Transverse colon (tissue), 3 donors: ENCODE results near the gene BFSP2.

Experiments used
- POLR2A ChIP-seq: fragments of 450-650 bp; IDR thresholded peaks from one replicate; pipeline ENCODE4 v1.6.1; 2016; ENCODE audit warnings: antibody characterized with exemption, mild to moderate bottlenecking, moderate library complexity
- TF ChIP-seq, protein P1 (sequence below), 5 experiments: fragments of 200-600 bp in 3 of 5; fragments of 450-650 bp in 2 of 5; sonication (generic) in 3 of 5; IDR thresholded peaks; 1 replicate in 2 of 5; 2 replicates in 3 of 5; pipeline ENCODE4 v1.5.1; 2016 to 2017; ENCODE audit warnings: antibody characterized with exemption in 5 of 5, inconsistent platforms in 3 of 5, mild to moderate bottlenecking in 2 of 5, moderate library complexity in 1 of 5

DNA sequence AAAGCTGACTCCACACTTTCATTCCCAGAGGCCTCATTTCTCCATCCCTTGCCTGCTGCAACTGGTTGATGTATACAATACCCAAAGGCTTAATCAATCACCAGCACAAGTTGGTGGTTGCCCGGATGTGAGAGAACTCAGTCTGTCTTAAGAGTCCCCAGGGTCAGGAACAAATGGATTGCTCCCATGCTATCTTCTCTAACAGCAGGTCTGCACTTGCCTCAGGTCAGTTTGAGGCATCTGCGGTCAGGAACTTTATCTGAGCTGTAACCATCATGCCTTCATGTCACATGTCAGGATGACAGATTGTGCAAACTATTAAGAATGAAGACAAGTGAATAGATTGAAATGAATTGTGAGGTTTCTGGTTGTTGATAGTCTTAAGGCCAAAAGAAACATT lies 56.1 kb downstream of the BFSP2 start:
- TF ChIP-seq, protein P1, sequence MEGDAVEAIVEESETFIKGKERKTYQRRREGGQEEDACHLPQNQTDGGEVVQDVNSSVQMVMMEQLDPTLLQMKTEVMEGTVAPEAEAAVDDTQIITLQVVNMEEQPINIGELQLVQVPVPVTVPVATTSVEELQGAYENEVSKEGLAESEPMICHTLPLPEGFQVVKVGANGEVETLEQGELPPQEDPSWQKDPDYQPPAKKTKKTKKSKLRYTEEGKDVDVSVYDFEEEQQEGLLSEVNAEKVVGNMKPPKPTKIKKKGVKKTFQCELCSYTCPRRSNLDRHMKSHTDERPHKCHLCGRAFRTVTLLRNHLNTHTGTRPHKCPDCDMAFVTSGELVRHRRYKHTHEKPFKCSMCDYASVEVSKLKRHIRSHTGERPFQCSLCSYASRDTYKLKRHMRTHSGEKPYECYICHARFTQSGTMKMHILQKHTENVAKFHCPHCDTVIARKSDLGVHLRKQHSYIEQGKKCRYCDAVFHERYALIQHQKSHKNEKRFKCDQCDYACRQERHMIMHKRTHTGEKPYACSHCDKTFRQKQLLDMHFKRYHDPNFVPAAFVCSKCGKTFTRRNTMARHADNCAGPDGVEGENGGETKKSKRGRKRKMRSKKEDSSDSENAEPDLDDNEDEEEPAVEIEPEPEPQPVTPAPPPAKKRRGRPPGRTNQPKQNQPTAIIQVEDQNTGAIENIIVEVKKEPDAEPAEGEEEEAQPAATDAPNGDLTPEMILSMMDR (IDR thresholded peaks at IDR 0.05) = no peak
- TF ChIP-seq POLR2A = no peak
